Measurements from ENCODE around the gene AUP1.
"Not testable (repeated sequence)": the region's sequence is repeated elsewhere in the genome, so short reads cannot be mapped to it uniquely, and the experiment has no call there.

The AUP1 gene, protein sequence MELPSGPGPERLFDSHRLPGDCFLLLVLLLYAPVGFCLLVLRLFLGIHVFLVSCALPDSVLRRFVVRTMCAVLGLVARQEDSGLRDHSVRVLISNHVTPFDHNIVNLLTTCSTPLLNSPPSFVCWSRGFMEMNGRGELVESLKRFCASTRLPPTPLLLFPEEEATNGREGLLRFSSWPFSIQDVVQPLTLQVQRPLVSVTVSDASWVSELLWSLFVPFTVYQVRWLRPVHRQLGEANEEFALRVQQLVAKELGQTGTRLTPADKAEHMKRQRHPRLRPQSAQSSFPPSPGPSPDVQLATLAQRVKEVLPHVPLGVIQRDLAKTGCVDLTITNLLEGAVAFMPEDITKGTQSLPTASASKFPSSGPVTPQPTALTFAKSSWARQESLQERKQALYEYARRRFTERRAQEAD

GRCh38 chr2:74529357-74530238 is at the start of gene AUP1, which contains the start of gene HTRA2:
TSS of gene AUP1 (minus strand) at chr2:74529706. CDS start at chr2:74529629, 77 bp downstream.
TSS of gene HTRA2 (plus strand) at chr2:74529933. CDS start at chr2:74530007, 74 bp downstream.
- peak; percentile 97 for DNase-seq

- DNase-seq, result no peak
These were observed 48.9 kb upstream of the AUP1 start for GRCh38 chr2:74578408-74578807.

DNA sequence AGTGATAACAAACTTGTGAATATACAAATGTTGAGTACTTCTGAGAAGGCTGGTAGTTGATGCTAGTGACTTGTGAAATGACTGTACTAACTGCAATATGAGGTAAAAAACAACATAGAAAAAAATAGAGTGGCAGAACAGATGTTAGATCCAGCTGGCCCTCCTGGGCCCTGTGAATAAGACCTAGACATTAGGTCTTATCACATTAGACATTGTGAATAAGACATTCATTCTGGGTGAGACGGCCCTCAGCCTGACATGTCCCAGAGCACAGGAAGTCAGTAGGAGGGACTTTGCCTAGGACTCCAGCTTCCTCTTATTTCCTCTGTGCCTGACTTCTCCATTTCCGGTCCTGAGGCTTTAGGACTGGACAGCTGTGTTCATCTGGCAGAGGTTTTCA is 47.9 kb upstream of the AUP1 start:
- DNase-seq, result no peak

GRCh38 chr2:74576863-74577229 is 47.3 kb upstream of the AUP1 start:
- DNase-seq, result no peak

DNA sequence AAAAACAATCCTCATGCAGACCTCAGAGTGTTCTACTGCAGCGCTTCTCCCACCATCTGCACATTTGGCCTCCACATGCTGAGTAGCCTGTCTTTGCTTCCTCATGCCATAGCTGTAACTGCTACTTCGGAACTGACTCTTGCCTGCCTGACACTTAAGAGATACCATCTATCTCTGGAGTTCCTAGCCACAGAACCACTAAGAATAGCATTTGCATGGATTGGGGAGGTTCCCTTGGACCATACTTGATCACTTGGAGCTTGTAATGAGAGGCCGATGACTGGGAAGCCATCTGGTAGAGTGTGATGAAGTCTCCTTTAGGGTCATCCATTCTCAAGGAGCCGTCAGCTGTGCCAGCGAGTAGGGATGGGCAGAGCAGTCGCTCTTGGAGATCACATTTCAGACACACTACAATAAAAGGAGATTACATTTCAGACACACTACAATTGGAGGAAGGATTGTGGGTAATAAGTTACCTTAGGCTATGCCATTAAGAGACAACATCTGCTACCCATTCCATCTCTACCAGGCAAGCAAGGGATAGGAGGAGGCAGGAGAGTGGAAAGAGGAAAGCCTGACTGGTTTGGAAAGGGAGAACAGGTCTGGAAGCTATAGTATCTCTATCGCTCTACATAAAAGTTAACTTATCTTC is 46.8 kb upstream of the AUP1 start:
- DNase-seq, result no peak

GRCh38 chr2:74575320-74575719 is 45.8 kb upstream of the AUP1 start:
- DNase-seq, result no peak

DNA sequence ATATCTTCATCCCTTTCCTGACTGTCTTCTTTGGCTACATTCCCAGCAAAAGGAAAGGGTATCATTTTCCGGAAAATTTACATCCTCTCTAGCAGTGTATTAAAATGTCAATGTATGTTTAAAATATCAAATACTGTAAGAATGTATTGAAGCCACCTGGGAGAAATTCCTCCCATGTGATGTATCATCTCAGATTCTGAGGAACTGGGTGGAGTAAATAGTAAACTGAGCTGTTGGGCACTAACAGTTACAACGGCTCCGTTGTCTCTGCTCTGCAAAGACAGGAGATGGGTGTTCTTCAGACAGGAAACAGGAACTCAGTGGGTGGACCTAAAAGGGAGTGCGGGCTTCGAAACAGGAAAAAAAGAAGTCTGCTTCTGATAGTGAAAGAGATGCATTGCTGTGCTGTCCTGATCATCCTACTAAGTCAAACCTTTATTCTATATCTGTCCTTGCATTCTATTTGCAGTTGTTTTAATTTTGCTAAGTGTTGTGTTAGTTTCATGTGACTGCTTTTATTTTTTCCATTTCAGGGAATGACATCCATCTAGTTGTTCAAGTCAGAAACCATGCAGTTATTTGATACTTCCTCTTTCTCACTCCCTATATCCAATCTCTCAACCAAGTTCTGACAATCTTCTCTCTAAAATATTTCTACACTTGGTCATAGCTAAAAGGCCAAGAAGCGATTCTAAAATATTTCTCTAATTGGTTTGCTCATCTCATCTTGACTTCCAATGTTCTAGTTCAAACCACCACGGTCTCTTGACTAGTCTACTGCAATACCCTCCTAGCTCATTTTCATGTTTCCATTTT is 44.4 kb upstream of the AUP1 start:
- no peak for DNase-seq

- no peak for DNase-seq
These were observed 42.8 kb upstream of the AUP1 start for GRCh38 chr2:74572178-74572925.

GRCh38 chr2:74571058-74571457 is 41.6 kb upstream of the AUP1 start:
- DNase-seq, result no peak

GRCh38 chr2:74569686-74570085 is 40.2 kb upstream of the AUP1 start:
- DNase-seq, result no peak

DNA sequence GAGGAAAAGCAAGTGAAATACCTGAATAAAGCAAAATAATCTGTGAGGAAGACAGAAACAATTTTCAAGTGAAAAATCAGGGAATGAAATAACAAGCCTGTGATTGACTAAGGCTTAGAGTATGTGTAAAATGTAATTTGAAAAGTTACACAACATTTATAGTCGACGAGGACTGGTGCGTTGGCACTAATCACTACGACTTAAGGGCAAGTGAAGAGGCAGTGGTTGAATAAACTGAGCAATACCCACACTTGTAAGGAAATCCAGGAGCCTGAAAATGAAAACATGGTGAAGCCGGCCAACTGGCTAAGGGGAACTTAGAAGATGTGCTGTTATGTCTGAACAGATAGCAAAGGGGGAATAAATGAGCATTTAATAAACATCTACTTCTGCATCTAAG is 38.4 kb upstream of the AUP1 start:
- DNase-seq, result no peak

DNA sequence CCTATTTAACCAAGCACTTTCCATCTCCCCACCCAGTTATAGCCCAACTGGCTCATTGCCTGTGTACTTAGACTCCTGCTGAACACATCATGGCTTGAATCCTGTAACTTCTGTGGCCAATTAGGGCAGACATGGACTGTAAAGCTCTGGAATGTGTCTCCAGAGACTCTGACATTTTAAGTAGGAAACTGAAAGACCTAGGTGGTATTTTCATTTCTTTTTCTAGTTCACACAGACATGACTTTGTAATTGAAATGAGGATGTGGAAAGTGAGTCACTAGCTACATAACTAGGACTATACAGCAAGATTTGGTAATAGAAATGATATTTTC is 37.2 kb upstream of the AUP1 start:
- DNase-seq, result no peak

GRCh38 chr2:74566076-74566753 is 36.7 kb upstream of the AUP1 start:
- DNase-seq, result no peak

- DNase-seq, result no peak
These were observed 34.7 kb upstream of the AUP1 start for GRCh38 chr2:74564222-74564621.

DNA sequence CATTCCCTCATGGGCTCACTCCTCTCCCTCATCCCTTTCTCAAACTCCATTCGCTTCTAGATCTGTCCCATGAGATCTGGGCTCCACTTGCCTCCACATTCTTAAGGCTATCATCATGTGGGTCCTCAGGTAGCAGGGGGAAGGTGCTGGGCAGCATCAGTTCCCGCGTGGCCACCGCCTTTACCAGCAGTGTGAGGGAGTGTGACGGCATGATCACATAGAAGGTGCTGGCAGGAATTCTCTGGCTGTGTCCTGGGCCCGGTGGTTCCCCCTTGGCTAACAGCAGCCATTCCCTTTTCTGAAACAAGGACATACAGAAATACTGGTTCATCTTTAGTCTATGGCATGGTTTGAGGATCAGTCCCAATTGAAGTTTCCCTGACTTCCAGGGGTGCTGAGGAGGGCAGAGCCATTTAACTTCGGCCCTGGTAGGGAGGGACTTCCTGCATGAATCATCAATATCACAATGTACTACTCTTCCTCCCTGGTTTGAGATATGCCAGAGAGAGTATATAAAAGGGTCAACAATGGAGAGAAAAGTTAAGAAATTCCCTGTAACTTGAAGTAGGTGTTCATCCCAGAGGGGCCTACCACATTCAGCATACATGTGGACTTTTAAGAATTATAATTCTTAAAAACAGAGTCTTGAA is 32.7 kb upstream of the AUP1 start:
- DNase-seq, result no peak

DNA sequence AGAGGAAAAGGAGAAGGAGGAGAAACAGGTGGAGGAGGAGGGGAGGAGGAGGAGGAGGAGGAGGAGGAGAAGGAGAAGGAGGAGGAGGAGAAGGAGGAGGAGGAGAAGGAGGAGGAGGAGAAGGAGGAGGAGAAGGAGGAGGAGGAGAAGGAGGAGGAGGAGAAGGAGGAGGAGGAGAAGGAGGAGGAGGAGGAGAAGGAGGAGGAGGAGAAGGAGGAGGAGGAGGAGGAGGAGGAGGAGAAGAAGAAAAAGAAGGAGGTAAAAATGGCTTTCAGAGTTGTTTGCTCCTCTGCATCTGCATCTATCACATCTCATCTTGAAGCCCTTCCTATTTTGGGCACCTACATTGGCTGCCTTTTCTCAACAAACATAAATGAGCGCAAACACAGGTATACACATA is 31.5 kb upstream of the AUP1 start:
- not testable (repeated sequence) for DNase-seq

DNA sequence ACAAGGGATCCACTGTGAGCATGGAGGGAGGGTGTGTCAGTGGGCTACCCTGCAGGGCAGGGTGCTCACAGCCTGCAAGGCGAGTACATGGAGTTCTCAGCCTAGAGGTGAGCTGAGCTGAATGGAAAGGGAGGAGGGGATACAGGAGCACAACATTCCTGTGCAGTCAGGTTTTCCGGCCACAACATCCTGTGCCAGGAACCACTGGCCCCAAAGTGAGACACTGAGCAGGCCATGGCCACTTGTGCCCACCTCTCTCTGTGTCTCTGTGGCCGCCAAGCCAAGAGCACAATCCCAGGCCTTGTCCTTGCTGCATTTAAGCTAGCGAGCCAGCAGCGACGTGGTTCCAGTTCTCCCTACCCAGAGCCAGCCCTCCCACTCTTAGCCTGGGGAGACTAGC is 31.1 kb upstream of the AUP1 start:
- DNase-seq, result no peak

GRCh38 chr2:74559912-74560311 is 30.4 kb upstream of the AUP1 start:
- DNase-seq, result no peak

DNA sequence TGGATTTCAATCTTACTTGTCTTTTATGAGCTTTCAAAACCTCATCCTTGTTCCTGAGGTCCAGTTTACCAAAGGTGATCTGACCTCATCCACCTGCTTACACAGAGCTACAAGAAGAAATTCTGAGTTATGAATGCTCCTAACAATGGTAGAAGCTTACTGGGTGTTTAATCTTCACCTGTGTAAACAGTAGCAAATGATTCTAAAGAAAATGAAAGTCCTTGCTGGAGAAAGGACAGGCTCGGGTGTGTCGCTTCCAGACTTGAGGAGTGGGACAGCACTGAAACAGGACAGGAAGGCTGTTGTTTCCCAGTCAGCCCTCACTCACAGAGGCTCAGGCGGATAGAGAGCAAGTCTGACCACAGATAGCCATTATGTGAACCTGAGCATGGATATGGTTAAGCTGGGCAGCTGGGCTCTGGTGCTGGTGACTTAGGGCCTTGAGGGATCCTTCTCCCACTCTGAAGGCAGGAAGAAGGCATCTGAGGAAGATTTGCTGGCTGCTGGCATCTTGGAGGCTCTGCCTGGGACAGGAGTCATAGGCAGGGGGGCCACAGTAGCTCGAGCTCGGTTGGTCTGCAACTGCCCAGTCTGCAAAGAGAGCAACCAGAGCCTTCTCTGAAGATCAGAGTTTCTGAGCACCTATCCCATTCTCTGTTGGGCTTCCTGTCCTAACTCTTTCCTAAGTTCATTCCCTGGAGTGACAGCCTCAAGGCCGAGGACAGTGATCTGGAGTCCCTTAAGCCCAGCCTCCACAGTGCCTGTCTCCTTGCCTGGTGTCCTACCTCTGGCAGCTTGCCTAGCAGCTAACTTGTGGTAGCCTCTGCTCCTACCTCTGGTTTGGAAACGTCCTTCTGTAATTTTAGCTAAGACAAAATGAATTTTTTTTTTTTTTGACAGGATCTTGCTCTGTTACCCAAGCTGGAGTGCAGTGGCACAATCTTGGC is 29.1 kb upstream of the AUP1 start:
- DNase-seq, result no peak
